Endothelial cell of umbilical vein (primary cell): ENCODE results near the gene ADGRE3. TPM values are rescaled to one million over a fixed set of nuclear protein-coding genes. Genes with fewer than 3 reads are reported as not detected.
"Not testable (repeated sequence)": the region's sequence is repeated elsewhere in the genome, so short reads cannot be mapped to it uniquely, and the experiment has no call there.

Experiments used
- BruUV-seq: library from RNA; stranded (reverse); fragments of 400-500 nt; replicated peaks from 2 replicates; lab custom pipeline; 2021; lab: Mats Ljungman, UMichigan
- CTCF ChIA-PET: fragments of 300-600, 350-600 bp; sonication (Branson Sonifier 250); formaldehyde crosslinking; loops from one replicate; lab custom pipeline; 2021; ENCODE audit warnings: antibody characterized with exemption, inconsistent platforms; lab: Charles Lee
- POLR2A ChIA-PET: fragments of 300-600, 350-600 bp; sonication (Branson Sonifier 250); formaldehyde crosslinking; loops from one replicate; lab custom pipeline; 2021; ENCODE audit warnings: antibody characterized with exemption, inconsistent platforms; lab: Charles Lee
- DNase-seq: peaks from one replicate; pipeline ENCODE4 v3.0.0-alpha.2; 2011; ENCODE audit warnings: low read depth, low spot score
- FAIRE-seq: peaks from 2 replicates; lab custom pipeline; 2011; peaks lifted over from hg19 to GRCh38; lab: Jason Lieb, UNC
- H2AFZ ChIP-seq: 2 replicates; pipeline ENCODE4 v1.6.0; 2012; ENCODE audit warnings: low read depth, low read length, control low read depth, inconsistent platforms
- H3K27ac ChIP-seq: 2 replicates; pipeline ENCODE4 v1.5.1; 2011; ENCODE audit warnings: low read depth, mild to moderate bottlenecking, control low read depth, low read length, moderate library complexity; ENCODE audit not compliant: insufficient read depth
- H3K27me3 ChIP-seq, 2 experiments: 2 replicates each; pipeline versions ENCODE4 v1.6.0 to v1.6.1; 2011; ENCODE audit warnings: low read length in 2 of 2, mixed read lengths in 1 of 2; ENCODE audit not compliant: control insufficient read depth in 2 of 2, insufficient read depth in 2 of 2
- H3K36me3 ChIP-seq, 2 experiments: 2 replicates in 1 of 2; 3 replicates in 1 of 2; pipeline ENCODE4 v1.5.1; 2011; ENCODE audit warnings: low read length in 2 of 2, mild to moderate bottlenecking in 1 of 2, moderate library complexity in 1 of 2; ENCODE audit not compliant: control insufficient read depth in 2 of 2, insufficient read depth in 2 of 2; ENCODE audit errors: extremely low read depth in 1 of 2
- H3K4me1 ChIP-seq: 3 replicates; pipeline ENCODE4 v1.5.1; 2011; ENCODE audit warnings: mild to moderate bottlenecking, low read length; ENCODE audit not compliant: control insufficient read depth, insufficient read depth; ENCODE audit errors: extremely low read depth
- H3K4me2 ChIP-seq: 2 replicates; pipeline ENCODE4 v1.6.1; 2011; ENCODE audit warnings: low read length, control low read depth, mixed read lengths; ENCODE audit not compliant: insufficient read depth
- H3K4me3 ChIP-seq, 3 experiments: fragments of 200-600 bp in 1 of 3; sonication (generic), shearing (Covaris generic) in 1 of 3; replicated peaks in 1 of 3; 2 replicates each; pipeline ENCODE4 v1.5.1; 2011 to 2016; ENCODE audit warnings: control low read depth in 3 of 3, low read length in 3 of 3, mild to moderate bottlenecking in 2 of 3, inconsistent platforms in 1 of 3, low read depth in 1 of 3, moderate library complexity in 1 of 3; ENCODE audit not compliant: insufficient read depth in 1 of 3
- H3K79me2 ChIP-seq: 2 replicates; pipeline ENCODE4 v1.6.0; 2012; ENCODE audit warnings: low read length, inconsistent platforms; ENCODE audit not compliant: control insufficient read depth, insufficient read depth
- H3K9ac ChIP-seq: replicated peaks from 2 replicates; pipeline ENCODE3; 2011; ENCODE audit warnings: low read length, control low read depth; ENCODE audit not compliant: insufficient read depth; ENCODE audit errors: extremely low read depth
- H3K9me1 ChIP-seq: replicated peaks from 3 replicates; pipeline ENCODE4 v1.6.0; 2011; ENCODE audit warnings: mild to moderate bottlenecking, low read length; ENCODE audit not compliant: control insufficient read depth, insufficient read depth; ENCODE audit errors: extremely low read depth
- H3K9me3 ChIP-seq: replicated peaks from 2 replicates; pipeline ENCODE4 v1.5.1; 2012; ENCODE audit warnings: low read length, inconsistent platforms; ENCODE audit not compliant: control insufficient read depth, insufficient read depth
- H4K20me1 ChIP-seq: replicated peaks from 2 replicates; pipeline ENCODE3; 2011; ENCODE audit warnings: mild to moderate bottlenecking, low read length; ENCODE audit not compliant: control insufficient read depth, insufficient read depth; ENCODE audit errors: extremely low read depth
- CTCF ChIP-seq, 2 donors: IDR thresholded peaks; 1 replicate in 1 of 2; 2 replicates in 1 of 2; pipeline ENCODE4 v1.5.1; 2011; ENCODE audit warnings: low read length in 2 of 2, mild to moderate bottlenecking in 2 of 2, moderate library complexity in 2 of 2, control low read depth in 1 of 2, inconsistent platforms in 1 of 2, low read depth in 1 of 2; ENCODE audit not compliant: insufficient read depth in 1 of 2; ENCODE audit errors: extremely low read depth in 1 of 2
- EZH2 ChIP-seq: IDR thresholded peaks from 2 replicates; pipeline ENCODE4 v1.6.1; 2012; ENCODE audit warnings: borderline replicate concordance, low read depth, mild to moderate bottlenecking, moderate library complexity, low read length, inconsistent platforms; ENCODE audit not compliant: severe bottlenecking
- FOS ChIP-seq: IDR thresholded peaks from 2 replicates; pipeline ENCODE4 v1.6.1; 2011; ENCODE audit warnings: mild to moderate bottlenecking, low read length, moderate library complexity, borderline replicate concordance; ENCODE audit not compliant: insufficient read depth
- JUN ChIP-seq: IDR thresholded peaks from 2 replicates; pipeline ENCODE4 v1.6.1; 2011; ENCODE audit warnings: borderline replicate concordance, low read depth; ENCODE audit not compliant: insufficient read length, insufficient read depth
- MAX ChIP-seq: IDR thresholded peaks from 2 replicates; pipeline ENCODE4 v1.6.1; 2011; ENCODE audit not compliant: insufficient read depth, insufficient read length
- POLR2A ChIP-seq: IDR thresholded peaks from 2 replicates; pipeline ENCODE4 v1.6.1; 2012; ENCODE audit warnings: low read depth, mild to moderate bottlenecking, control low read depth, low read length
- POLR2AphosphoS5 ChIP-seq: IDR thresholded peaks from 2 replicates; pipeline ENCODE4 v1.6.1; 2012; ENCODE audit warnings: low read depth, mild to moderate bottlenecking, control low read depth, low read length, moderate library complexity; ENCODE audit not compliant: insufficient read depth
- dilution Hi-C: fragments of 300-500 bp; cut with MboI; formaldehyde crosslinking; loops from one replicate; pipeline ENCODE4 v1.15.0; 2019; ENCODE audit warnings: low sequenced_read_pairs; ENCODE audit not compliant: extremely low pct_ligation_motif_present
- intact Hi-C: fragments of 100-400 bp; cut with micrococcal nuclease; formaldehyde crosslinking; loops from one replicate; pipeline ENCODE4 v1.10.0; 2022
- polyA plus RNA-seq, 4 experiments: library from polyadenylated mRNA; depleted of rRNA in 3 of 4; stranded (reverse) in 3 of 4; unstranded in 1 of 4; fragments of >200 nt; gene quantifications; 2 replicates each; pipeline versions ENCODE4 v1.2.1 to v1.2.3, GENCODE V29; 2011 to 2012; ENCODE audit warnings: missing spikeins in 1 of 4
- total RNA-seq: library from RNA; stranded (reverse); gene quantifications from 2 replicates; pipeline ENCODE4 v1.2.3, GENCODE V29; 2021

Gene ADGRE3
- total and polyA plus RNA-seq, 2 donors (not counting 3 experiments of a cell fraction or from before 2014, with no cell fraction given) = not detected

GRCh38 chr19:14614099-14614412, 60.6 kb downstream of the ADGRE3 start:
- DNase-seq = no peak
- TF ChIP-seq EZH2 (no peak), MAX (no peak), JUN (no peak), CTCF (IDR thresholded peaks at IDR 0.05; ENCODE audit: extremely low read depth in 1 of 2, insufficient read depth in 1 of 2, low read depth in 1 of 2, low read length in 2 of 2) (no peak), POLR2AphosphoS5 (no peak), POLR2A (no peak), FOS (no peak)
- Histone ChIP-seq H3K27me3 (no peaks in the 10 kb centered on the region), H3K27ac (no peak overlapping the region), H3K9me1 (no peaks in the 10 kb centered on the region), H3K9me3 (no peaks in the 10 kb centered on the region), H3K4me1 (no peaks in the 10 kb centered on the region), H3K79me2 (no peaks in the 10 kb centered on the region), H4K20me1 (no peaks in the 10 kb centered on the region), H2AFZ (no peak overlapping the region), H3K4me3 (no peak overlapping the region), H3K36me3 (no peaks in the 10 kb centered on the region), H3K4me2 (no peak overlapping the region), H3K9ac (no peak overlapping the region)
- BruUV-seq = no TSS peak
- ChIA-PET CTCF (no interaction called here), POLR2A (no interaction called here)
- intact Hi-C loops (no loop called here), dilution Hi-C loops (no loop called here)
- FAIRE-seq = no peak

- not testable (repeated sequence) for FAIRE-seq, BruUV-seq, H3K36me3 ChIP-seq
Observed at GRCh38 chr19:14613399-14614098, 61.1 kb downstream of the ADGRE3 start.

More at GRCh38 chr19:14613399-14614098, 61.1 kb downstream of the ADGRE3 start:
- H2AFZ ChIP-seq, intact Hi-C loops, H3K9me3 ChIP-seq, H4K20me1 ChIP-seq, H3K9me1 ChIP-seq, dilution Hi-C loops, H3K27ac ChIP-seq, POLR2A ChIA-PET, H3K4me3 ChIP-seq, H3K27me3 ChIP-seq, H3K4me1 ChIP-seq, H3K4me2 ChIP-seq, H3K79me2 ChIP-seq, H3K9ac ChIP-seq, DNase-seq, CTCF ChIA-PET: not testable (repeated sequence)
